Measurements from ENCODE around the gene INSL3. TPM values are rescaled to one million over a fixed set of nuclear protein-coding genes. Genes with fewer than 3 reads are reported as not detected.

The INSL3 gene
- total and polyA plus RNA-seq, 2 of the 13 experiments (the other 11 are each of a cell fraction or from before 2014, with no cell fraction given) = 0.30 TPM; not detected in 1

DNA sequence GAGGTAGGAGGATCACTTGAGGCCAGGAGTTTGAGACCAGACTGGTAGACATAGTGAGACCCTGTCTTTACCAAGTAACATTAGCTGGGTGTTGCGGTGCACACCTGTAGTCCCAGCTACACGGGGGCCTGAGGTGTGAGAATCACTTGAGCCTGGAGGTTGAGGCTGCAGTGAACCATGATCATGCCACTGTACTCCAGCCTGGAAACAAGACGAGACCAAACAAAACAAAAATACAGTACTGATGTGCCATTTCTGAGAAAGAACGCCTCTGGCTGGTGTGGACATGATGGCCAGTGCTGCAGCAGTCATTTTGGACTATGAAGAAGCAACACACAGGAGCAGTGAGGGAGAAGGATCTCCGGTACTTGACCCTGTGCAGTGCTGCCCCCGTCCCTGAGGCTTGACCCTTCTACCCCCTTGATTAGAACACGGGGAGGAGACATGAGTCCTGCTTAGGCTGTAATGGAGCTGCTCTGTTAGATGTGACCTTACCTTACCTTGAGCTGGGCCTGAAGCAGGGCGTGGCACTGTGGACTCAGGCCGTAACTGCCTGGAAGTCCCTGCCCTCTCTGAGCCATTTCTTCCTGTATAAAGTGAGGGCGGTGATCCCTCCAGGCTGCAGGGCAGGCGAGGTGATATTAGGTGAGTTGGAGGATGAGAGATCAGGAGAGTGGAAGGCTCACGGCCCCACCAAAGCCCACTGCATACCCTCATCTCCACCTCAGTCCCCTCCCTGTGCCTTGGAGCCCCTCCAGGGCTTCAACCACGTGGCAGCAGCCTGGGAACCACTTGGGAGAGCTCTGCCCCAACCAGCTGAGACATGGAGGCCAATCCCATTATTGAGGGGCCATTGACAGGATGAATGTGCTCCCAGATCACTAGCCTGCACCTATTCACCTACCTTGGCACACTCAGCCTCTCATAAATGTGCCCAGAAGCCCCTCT is 44.3 kb upstream of the INSL3 start (continued):
- TF ChIP-seq ZNF850 (CRISPR knock-in tag; conservative IDR thresholded peaks at IDR 0.05) (no peak), KLF15 (CRISPR knock-in tag; IDR thresholded peaks at IDR 0.05; ENCODE audit: borderline replicate concordance) (no peak), KAT7 (CRISPR knock-in tag; IDR thresholded peaks at IDR 0.05; ENCODE audit: borderline replicate concordance) (no peak), CEBPG (CRISPR knock-in tag; IDR thresholded peaks at IDR 0.05) (no peak), TARDBP (CRISPR knock-in tag; IDR thresholded peaks at IDR 0.05) (no peak), ZNF101 (CRISPR knock-in tag; IDR thresholded peaks at IDR 0.05; ENCODE audit: borderline replicate concordance, low read depth) (no peak), REPIN1 (CRISPR knock-in tag; IDR thresholded peaks at IDR 0.05; ENCODE audit: borderline replicate concordance, low read depth) (no peak), TMF1 (CRISPR knock-in tag; IDR thresholded peaks at IDR 0.05; ENCODE audit: low read depth) (no peak), ZNF773 (CRISPR knock-in tag; IDR thresholded peaks at IDR 0.05; ENCODE audit: borderline replicate concordance) (no peak), HOXA9 (CRISPR knock-in tag; IDR thresholded peaks at IDR 0.05; ENCODE audit: borderline replicate concordance) (no peak), TSC22D2 (CRISPR knock-in tag; IDR thresholded peaks at IDR 0.05; ENCODE audit: borderline replicate concordance) (no peak), HNRNPH1 (optimal IDR thresholded peaks at IDR 0.05; ENCODE audit: low read depth, low read length) (no peak)
- TF ChIP-seq, protein P1, sequence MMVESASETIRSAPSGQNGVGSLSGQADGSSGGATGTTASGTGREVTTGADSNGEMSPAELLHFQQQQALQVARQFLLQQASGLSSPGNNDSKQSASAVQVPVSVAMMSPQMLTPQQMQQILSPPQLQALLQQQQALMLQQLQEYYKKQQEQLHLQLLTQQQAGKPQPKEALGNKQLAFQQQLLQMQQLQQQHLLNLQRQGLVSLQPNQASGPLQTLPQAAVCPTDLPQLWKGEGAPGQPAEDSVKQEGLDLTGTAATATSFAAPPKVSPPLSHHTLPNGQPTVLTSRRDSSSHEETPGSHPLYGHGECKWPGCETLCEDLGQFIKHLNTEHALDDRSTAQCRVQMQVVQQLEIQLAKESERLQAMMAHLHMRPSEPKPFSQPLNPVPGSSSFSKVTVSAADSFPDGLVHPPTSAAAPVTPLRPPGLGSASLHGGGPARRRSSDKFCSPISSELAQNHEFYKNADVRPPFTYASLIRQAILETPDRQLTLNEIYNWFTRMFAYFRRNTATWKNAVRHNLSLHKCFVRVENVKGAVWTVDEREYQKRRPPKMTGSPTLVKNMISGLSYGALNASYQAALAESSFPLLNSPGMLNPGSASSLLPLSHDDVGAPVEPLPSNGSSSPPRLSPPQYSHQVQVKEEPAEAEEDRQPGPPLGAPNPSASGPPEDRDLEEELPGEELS (CRISPR knock-in tag; IDR thresholded peaks at IDR 0.05) = no peak
- TF ChIP-seq, protein P2, sequence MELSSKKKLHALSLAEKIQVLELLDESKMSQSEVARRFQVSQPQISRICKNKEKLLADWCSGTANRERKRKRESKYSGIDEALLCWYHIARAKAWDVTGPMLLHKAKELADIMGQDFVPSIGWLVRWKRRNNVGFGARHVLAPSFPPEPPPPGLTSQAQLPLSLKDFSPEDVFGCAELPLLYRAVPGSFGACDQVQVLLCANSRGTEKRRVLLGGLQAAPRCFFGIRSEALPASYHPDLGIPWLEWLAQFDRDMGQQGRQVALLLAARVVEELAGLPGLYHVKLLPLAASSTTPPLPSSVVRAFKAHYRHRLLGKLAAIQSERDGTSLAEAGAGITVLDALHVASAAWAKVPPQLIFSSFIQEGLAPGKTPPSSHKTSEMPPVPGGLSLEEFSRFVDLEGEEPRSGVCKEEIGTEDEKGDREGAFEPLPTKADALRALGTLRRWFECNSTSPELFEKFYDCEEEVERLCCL (CRISPR knock-in tag; IDR thresholded peaks at IDR 0.05; ENCODE audit: borderline replicate concordance) = no peak
- TF ChIP-seq, protein P3, sequence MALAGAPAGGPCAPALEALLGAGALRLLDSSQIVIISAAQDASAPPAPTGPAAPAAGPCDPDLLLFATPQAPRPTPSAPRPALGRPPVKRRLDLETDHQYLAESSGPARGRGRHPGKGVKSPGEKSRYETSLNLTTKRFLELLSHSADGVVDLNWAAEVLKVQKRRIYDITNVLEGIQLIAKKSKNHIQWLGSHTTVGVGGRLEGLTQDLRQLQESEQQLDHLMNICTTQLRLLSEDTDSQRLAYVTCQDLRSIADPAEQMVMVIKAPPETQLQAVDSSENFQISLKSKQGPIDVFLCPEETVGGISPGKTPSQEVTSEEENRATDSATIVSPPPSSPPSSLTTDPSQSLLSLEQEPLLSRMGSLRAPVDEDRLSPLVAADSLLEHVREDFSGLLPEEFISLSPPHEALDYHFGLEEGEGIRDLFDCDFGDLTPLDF (CRISPR knock-in tag; IDR thresholded peaks at IDR 0.05) = no peak
- TF ChIP-seq, protein P4, sequence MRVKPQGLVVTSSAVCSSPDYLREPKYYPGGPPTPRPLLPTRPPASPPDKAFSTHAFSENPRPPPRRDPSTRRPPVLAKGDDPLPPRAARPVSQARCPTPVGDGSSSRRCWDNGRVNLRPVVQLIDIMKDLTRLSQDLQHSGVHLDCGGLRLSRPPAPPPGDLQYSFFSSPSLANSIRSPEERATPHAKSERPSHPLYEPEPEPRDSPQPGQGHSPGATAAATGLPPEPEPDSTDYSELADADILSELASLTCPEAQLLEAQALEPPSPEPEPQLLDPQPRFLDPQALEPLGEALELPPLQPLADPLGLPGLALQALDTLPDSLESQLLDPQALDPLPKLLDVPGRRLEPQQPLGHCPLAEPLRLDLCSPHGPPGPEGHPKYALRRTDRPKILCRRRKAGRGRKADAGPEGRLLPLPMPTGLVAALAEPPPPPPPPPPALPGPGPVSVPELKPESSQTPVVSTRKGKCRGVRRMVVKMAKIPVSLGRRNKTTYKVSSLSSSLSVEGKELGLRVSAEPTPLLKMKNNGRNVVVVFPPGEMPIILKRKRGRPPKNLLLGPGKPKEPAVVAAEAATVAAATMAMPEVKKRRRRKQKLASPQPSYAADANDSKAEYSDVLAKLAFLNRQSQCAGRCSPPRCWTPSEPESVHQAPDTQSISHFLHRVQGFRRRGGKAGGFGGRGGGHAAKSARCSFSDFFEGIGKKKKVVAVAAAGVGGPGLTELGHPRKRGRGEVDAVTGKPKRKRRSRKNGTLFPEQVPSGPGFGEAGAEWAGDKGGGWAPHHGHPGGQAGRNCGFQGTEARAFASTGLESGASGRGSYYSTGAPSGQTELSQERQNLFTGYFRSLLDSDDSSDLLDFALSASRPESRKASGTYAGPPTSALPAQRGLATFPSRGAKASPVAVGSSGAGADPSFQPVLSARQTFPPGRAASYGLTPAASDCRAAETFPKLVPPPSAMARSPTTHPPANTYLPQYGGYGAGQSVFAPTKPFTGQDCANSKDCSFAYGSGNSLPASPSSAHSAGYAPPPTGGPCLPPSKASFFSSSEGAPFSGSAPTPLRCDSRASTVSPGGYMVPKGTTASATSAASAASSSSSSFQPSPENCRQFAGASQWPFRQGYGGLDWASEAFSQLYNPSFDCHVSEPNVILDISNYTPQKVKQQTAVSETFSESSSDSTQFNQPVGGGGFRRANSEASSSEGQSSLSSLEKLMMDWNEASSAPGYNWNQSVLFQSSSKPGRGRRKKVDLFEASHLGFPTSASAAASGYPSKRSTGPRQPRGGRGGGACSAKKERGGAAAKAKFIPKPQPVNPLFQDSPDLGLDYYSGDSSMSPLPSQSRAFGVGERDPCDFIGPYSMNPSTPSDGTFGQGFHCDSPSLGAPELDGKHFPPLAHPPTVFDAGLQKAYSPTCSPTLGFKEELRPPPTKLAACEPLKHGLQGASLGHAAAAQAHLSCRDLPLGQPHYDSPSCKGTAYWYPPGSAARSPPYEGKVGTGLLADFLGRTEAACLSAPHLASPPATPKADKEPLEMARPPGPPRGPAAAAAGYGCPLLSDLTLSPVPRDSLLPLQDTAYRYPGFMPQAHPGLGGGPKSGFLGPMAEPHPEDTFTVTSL (CRISPR knock-in tag; IDR thresholded peaks at IDR 0.05; ENCODE audit: borderline replicate concordance) = no peak
- TF ChIP-seq, protein P5, sequence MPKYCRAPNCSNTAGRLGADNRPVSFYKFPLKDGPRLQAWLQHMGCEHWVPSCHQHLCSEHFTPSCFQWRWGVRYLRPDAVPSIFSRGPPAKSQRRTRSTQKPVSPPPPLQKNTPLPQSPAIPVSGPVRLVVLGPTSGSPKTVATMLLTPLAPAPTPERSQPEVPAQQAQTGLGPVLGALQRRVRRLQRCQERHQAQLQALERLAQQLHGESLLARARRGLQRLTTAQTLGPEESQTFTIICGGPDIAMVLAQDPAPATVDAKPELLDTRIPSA (CRISPR knock-in tag; IDR thresholded peaks at IDR 0.05; ENCODE audit: borderline replicate concordance) = no peak
